K562 (cell line): ENCODE data around the gene GNA15. TPM values are rescaled to one million over a fixed set of nuclear protein-coding genes. Genes with fewer than 3 reads are reported as not detected.

Source experiments
- BCL6 ChIP-seq: fragments of 250-450 bp; sonication (Bioruptor Pico); IDR thresholded peaks from 2 replicates; pipeline ENCODE4 v1.4.0; 2020
- ESRRA ChIP-seq: fragments of 450-650 bp; IDR thresholded peaks from 2 replicates; pipeline ENCODE4 v1.6.1; 2014; ENCODE audit warnings: low read depth, mild to moderate bottlenecking, moderate library complexity, borderline replicate concordance
- KDM5B ChIP-seq: fragments of 200-600 bp; sonication (generic); IDR thresholded peaks from 2 replicates; pipeline ENCODE4 v1.6.1; 2012; ENCODE audit warnings: low read depth, mild to moderate bottlenecking, moderate library complexity, low read length, control low read depth, inconsistent platforms; ENCODE audit not compliant: insufficient replicate concordance
- PHB2 ChIP-seq: fragments of 450-650 bp; IDR thresholded peaks from 2 replicates; pipeline ENCODE4 v1.6.1; 2017; ENCODE audit warnings: low read depth
- PML ChIP-seq: IDR thresholded peaks from 2 replicates; pipeline ENCODE4 v1.6.1; 2012; ENCODE audit warnings: low read length, inconsistent platforms
- TEAD4 ChIP-seq, 2 experiments: sonication (generic) in 1 of 2; formaldehyde crosslinking in 1 of 2; IDR thresholded peaks; 2 replicates each; pipeline versions ENCODE4 v1.6.1 to v1.8.0; 2012 to 2022; ENCODE audit warnings: borderline replicate concordance in 1 of 2, inconsistent platforms in 1 of 2, low read length in 1 of 2, mild to moderate bottlenecking in 1 of 2, missing genetic modification reagents in 1 of 2
- TOE1 ChIP-seq, 2 experiments: fragments of 450-650 bp in 1 of 2; sonication (generic) in 1 of 2; formaldehyde crosslinking in 1 of 2; IDR thresholded peaks; 2 replicates each; pipeline versions ENCODE4 v1.7.1 to v1.8.0; 2016 to 2022; ENCODE audit warnings: borderline replicate concordance in 2 of 2, mild to moderate bottlenecking in 2 of 2, antibody characterized with exemption in 1 of 2, inconsistent platforms in 1 of 2, low read depth in 1 of 2, missing genetic modification reagents in 1 of 2, moderate library complexity in 1 of 2
- TRIM24 ChIP-seq, 2 experiments: fragments of 450-650 bp; IDR thresholded peaks; 2 replicates each; pipeline ENCODE4 v1.6.1; 2016
- polyA plus RNA-seq, 8 experiments: library from polyadenylated mRNA; depleted of rRNA in 4 of 8; stranded (reverse) in 5 of 8; unstranded in 3 of 8; fragments of >200 nt; fragmentation: Nextera tagmentation in 2 of 8; fragmentation: Illumina TruSeq in 1 of 8; extraction: Ambion mirVana in 2 of 8; extraction: Trizol in 1 of 8; gene quantifications; 2 replicates each; pipeline versions ENCODE4 v1.2.1 to v1.2.3, GENCODE V29; 2011 to 2014; ENCODE audit warnings: inconsistent platforms in 1 of 8, missing spikeins in 1 of 8
- total RNA-seq, 7 experiments: library from RNA; depleted of rRNA in 6 of 7; stranded (reverse); fragments of >200 nt in 6 of 7; fragmentation: Illumina TruSeq in 2 of 7; extraction: Trizol in 2 of 7; gene quantifications; 2 replicates each; pipeline versions ENCODE4 v1.2.1 to v1.2.3, GENCODE V29; 2011 to 2021; ENCODE audit warnings: low replicate concordance in 1 of 7
- TF ChIP-seq, protein P1 (sequence below): fragments of 250-450 bp; sonication (Bioruptor Pico); IDR thresholded peaks from 2 replicates; pipeline ENCODE4 v1.4.0; 2020; ENCODE audit warnings: mild to moderate bottlenecking, moderate library complexity
- TF ChIP-seq, protein P2 (sequence below): fragments of 250-450 bp; sonication (Bioruptor Pico); IDR thresholded peaks from 2 replicates; pipeline ENCODE4 v1.5.0; 2021
- TF ChIP-seq, protein P3 (sequence below): fragments of 450-650 bp; formaldehyde crosslinking; IDR thresholded peaks from 2 replicates; pipeline ENCODE4 v1.4.0; 2020; ENCODE audit warnings: mild to moderate bottlenecking, mixed read lengths
- TF ChIP-seq, protein P4 (sequence below): sonication (generic); formaldehyde crosslinking; IDR thresholded peaks from 2 replicates; pipeline ENCODE4 v1.8.0; 2022; ENCODE audit warnings: mild to moderate bottlenecking, low read depth, missing genetic modification reagents
- TF ChIP-seq, protein P5 (sequence below): fragments of 150-350 bp; conservative IDR thresholded peaks from 2 replicates; pipeline ENCODE4 v1.6.1; 2014; ENCODE audit warnings: low read length

The GNA15 gene
- total and polyA plus RNA-seq, 9 of the 15 experiments (the other 6 are each of a cell fraction or from before 2014, with no cell fraction given), result 0.03 to 0.24 (median 0.11) TPM; not detected in 1

DNA sequence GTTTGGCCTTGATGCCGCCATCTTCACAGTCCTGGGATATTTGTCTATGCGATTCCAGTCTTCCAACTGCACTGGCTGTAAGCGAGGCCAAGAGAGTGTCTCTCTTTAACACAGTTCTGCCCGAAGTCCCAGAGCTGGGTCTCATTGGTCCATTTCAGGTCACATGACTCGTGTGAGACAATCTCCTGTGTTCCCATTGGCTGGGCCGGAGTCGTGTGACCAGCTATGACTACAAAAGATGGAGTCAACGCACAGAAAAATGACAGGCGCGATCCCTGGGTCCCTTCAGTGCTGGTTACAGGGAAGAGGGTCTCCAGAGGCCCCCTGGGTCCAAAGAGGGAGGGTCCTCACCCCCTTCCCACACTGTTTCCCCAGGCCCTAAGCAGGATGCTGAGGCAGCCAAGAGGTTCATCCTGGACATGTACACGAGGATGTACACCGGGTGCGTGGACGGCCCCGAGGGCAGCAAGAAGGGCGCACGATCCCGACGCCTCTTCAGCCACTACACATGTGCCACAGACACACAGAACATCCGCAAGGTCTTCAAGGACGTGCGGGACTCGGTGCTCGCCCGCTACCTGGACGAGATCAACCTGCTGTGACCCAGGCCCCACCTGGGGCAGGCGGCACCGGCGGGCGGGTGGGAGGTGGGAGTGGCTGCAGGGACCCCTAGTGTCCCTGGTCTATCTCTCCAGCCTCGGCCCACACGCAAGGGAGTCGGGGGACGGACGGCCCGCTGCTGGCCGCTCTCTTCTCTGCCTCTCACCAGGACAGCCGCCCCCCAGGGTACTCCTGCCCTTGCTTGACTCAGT, 26.8 kb downstream of the GNA15 start (continued):
- TF ChIP-seq, protein P1, sequence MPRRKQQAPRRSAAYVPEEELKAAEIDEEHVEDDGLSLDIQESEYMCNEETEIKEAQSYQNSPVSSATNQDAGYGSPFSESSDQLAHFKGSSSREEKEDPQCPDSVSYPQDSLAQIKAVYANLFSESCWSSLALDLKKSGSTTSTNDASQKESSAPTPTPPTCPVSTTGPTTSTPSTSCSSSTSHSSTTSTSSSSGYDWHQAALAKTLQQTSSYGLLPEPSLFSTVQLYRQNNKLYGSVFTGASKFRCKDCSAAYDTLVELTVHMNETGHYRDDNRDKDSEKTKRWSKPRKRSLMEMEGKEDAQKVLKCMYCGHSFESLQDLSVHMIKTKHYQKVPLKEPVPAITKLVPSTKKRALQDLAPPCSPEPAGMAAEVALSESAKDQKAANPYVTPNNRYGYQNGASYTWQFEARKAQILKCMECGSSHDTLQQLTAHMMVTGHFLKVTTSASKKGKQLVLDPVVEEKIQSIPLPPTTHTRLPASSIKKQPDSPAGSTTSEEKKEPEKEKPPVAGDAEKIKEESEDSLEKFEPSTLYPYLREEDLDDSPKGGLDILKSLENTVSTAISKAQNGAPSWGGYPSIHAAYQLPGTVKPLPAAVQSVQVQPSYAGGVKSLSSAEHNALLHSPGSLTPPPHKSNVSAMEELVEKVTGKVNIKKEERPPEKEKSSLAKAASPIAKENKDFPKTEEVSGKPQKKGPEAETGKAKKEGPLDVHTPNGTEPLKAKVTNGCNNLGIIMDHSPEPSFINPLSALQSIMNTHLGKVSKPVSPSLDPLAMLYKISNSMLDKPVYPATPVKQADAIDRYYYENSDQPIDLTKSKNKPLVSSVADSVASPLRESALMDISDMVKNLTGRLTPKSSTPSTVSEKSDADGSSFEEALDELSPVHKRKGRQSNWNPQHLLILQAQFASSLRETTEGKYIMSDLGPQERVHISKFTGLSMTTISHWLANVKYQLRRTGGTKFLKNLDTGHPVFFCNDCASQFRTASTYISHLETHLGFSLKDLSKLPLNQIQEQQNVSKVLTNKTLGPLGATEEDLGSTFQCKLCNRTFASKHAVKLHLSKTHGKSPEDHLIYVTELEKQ (CRISPR knock-in tag), result no peak
- TF ChIP-seq TOE1 (IDR thresholded peaks at IDR 0.05; ENCODE audit: borderline replicate concordance) (peak; percentile 84), TOE1 (CRISPR knock-in tag; IDR thresholded peaks at IDR 0.05; ENCODE audit: borderline replicate concordance, low read depth) (no peak), PML (no peak), BCL6 (CRISPR knock-in tag) (no peak), KDM5B (no peak), TRIM24 (IDR thresholded peaks at IDR 0.05) (no peak), PHB2 (no peak), TEAD4 (IDR thresholded peaks at IDR 0.05; ENCODE audit: low read length) (no peak), TEAD4 (CRISPR knock-in tag; IDR thresholded peaks at IDR 0.05; ENCODE audit: borderline replicate concordance) (no peak), ESRRA (no peak)
- TF ChIP-seq, protein P2, sequence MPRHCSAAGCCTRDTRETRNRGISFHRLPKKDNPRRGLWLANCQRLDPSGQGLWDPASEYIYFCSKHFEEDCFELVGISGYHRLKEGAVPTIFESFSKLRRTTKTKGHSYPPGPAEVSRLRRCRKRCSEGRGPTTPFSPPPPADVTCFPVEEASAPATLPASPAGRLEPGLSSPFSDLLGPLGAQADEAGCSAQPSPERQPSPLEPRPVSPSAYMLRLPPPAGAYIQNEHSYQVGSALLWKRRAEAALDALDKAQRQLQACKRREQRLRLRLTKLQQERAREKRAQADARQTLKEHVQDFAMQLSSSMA (CRISPR knock-in tag), result no peak
- TF ChIP-seq, protein P3, sequence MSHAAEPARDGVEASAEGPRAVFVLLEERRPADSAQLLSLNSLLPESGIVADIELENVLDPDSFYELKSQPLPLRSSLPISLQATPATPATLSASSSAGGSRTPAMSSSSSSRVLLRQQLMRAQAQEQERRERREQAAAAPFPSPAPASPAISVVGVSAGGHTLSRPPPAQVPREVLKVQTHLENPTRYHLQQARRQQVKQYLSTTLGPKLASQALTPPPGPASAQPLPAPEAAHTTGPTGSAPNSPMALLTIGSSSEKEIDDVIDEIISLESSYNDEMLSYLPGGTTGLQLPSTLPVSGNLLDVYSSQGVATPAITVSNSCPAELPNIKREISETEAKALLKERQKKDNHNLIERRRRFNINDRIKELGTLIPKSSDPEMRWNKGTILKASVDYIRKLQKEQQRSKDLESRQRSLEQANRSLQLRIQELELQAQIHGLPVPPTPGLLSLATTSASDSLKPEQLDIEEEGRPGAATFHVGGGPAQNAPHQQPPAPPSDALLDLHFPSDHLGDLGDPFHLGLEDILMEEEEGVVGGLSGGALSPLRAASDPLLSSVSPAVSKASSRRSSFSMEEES (CRISPR knock-in tag), result peak; percentile 92
- TF ChIP-seq, protein P4, sequence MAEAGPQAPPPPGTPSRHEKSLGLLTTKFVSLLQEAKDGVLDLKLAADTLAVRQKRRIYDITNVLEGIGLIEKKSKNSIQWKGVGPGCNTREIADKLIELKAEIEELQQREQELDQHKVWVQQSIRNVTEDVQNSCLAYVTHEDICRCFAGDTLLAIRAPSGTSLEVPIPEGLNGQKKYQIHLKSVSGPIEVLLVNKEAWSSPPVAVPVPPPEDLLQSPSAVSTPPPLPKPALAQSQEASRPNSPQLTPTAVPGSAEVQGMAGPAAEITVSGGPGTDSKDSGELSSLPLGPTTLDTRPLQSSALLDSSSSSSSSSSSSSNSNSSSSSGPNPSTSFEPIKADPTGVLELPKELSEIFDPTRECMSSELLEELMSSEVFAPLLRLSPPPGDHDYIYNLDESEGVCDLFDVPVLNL, result no peak
- TF ChIP-seq, protein P5, sequence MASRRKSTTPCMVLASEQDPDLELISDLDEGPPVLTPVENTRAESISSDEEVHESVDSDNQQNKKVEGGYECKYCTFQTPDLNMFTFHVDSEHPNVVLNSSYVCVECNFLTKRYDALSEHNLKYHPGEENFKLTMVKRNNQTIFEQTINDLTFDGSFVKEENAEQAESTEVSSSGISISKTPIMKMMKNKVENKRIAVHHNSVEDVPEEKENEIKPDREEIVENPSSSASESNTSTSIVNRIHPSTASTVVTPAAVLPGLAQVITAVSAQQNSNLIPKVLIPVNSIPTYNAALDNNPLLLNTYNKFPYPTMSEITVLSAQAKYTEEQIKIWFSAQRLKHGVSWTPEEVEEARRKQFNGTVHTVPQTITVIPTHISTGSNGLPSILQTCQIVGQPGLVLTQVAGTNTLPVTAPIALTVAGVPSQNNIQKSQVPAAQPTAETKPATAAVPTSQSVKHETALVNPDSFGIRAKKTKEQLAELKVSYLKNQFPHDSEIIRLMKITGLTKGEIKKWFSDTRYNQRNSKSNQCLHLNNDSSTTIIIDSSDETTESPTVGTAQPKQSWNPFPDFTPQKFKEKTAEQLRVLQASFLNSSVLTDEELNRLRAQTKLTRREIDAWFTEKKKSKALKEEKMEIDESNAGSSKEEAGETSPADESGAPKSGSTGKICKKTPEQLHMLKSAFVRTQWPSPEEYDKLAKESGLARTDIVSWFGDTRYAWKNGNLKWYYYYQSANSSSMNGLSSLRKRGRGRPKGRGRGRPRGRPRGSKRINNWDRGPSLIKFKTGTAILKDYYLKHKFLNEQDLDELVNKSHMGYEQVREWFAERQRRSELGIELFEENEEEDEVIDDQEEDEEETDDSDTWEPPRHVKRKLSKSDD, result no peak
